Erythroblast (primary cell): Measurements from ENCODE around the gene SEMA4G.

Source experiments
- GATA1 ChIP-seq: IDR thresholded peaks from 2 replicates; pipeline ENCODE4 v1.6.1; 2011; ENCODE audit warnings: low read depth, mild to moderate bottlenecking, control low read depth, low read length, moderate library complexity
- POLR2A ChIP-seq: IDR thresholded peaks from 2 replicates; pipeline ENCODE4 v1.6.1; 2011; ENCODE audit warnings: mild to moderate bottlenecking, low read length

DNA sequence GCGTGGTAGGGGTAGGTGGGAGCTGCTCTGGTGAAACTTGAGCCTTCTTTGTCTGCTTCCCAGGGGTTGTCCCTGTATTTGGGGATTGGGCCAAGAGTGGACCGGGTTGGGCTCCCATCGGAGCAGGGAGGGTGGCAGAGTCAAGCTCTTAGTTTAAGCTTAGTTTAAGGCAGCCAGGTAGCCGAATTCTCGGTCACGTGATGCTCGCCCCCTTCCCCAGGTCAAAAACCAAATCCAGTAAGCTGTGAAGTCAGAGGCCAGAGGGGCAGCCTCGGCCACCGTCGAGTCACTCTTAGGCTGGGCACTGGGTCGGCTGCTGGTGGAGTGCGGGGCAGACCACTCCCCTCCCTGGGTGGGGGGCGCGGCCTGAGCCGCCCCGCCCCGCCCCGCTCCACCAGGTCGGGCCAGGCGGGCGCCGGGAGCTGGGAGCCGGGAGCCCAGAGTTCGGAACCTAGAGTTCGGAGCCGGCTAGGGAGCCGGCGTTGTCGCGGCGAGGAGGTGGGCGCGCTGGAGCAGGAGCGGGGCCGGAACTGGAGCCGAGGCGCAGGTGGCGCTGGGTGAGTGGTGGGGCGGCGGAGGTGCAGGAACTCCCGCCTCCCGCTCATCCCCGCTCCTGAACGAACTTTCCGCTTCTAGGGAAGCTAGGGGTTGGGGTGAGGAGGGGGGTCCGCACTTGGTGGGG, 27.5 kb downstream of the SEMA4G start:
- no peak for TF ChIP-seq POLR2A
- TF ChIP-seq GATA1 = no peak
